ENCODE data around the gene HTR5A.

Gene HTR5A

DNA sequence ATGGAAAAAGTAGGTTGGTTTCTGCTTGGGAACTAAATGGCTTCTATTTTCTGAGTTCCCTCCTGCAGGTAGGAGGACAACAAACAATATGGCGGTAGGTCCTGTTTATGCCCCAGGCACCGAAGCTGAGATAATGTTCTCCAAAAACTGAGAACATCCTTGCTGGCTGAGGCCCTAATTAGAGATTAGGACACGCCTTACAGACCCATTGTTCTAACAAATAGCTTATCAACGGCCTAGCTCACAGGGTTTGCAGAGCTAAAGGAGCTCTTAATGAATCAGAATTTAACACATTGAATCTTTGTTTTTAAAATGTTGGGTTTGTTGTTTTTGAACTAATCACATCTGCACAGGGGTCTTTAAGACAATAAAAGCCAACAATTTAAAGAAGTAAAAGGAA is 37.0 kb downstream of the HTR5A start:
- H3K27ac Mint-ChIP-seq, result no peak overlapping the region
- no peaks in the 10 kb centered on the region for H3K36me3 Mint-ChIP-seq (ENCODE audit: low read depth)
- H3K4me1 Mint-ChIP-seq (ENCODE audit: low read depth), result no peaks in the 10 kb centered on the region
- no peak overlapping the region for H3K4me3 Mint-ChIP-seq
- no peaks in the 10 kb centered on the region for H3K9me3 Mint-ChIP-seq
- peaks cover 27% of the 10 kb centered on the region for H3K27me3 Mint-ChIP-seq
- DNase-seq, result no peak

DNA sequence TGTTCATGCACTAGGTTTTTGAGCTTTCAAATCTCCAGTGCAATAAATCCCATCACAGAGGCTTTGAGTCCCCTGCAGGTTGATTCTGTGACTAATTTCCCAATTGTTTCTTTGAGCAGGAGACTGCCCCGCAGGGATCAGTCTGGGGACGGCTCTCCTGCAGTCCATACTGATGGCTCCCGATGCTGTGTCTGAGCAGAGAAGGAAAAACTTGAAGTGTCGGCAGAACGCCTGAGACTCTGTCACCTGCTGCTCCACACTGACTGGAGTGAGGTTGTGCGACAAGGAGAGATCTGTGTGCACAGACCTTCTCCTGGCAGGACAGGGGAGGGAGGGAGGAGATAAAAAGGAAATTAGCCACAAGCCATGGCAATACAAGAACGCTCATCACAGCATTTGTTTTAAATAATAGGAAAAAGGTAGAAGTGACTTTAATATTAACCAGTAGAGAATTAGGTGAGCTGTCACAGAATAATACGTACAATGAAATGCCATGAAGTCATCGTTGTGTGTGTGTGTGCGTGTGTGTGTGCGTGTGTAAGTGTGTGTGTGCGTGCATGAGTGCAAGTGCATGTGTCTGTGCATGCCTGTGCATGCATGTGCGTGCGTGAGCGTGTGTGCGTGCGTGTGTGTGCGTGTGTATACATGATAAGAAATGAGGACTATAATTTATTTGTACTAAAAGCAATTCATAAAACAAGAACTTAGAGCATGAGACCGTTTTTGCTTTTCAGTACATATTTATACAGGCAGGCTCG is 38.2 kb downstream of the HTR5A start:
- Mint-ChIP-seq H3K4me1 (ENCODE audit: low read depth) (no peaks in the 10 kb centered on the region), H3K27ac (no peak overlapping the region), H3K9me3 (no peaks in the 10 kb centered on the region), H3K27me3 (peaks cover 27% of the 10 kb centered on the region), H3K36me3 (ENCODE audit: low read depth) (no peaks in the 10 kb centered on the region), H3K4me3 (no peak overlapping the region)
- no peak for DNase-seq

DNA sequence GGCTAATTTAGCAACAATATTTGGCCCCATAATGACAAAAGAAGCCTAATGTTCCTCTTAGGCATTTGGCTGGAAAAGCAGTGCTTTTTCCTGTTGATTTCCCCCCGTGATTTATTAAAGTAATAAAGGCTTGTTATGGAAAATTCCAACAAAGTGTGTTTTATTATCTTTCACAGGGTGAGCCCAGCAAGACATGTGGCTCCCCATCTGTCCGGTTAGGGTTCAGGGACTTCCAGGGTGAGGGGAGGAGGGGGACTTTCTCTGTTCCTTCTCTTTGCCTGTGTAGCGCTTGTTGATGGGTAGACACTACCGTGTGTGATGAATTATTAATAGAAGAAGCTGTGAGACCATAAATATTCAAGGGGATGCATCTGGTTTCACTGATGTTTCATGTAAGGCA is 39.0 kb downstream of the HTR5A start:
- H3K4me3 Mint-ChIP-seq, result no peak overlapping the region
- H3K36me3 Mint-ChIP-seq (ENCODE audit: low read depth), result no peaks in the 10 kb centered on the region
- H3K4me1 Mint-ChIP-seq (ENCODE audit: low read depth), result no peaks in the 10 kb centered on the region
- no peaks in the 10 kb centered on the region for H3K9me3 Mint-ChIP-seq
- peaks cover 27% of the 10 kb centered on the region for H3K27me3 Mint-ChIP-seq
- DNase-seq, result no peak
- no peak overlapping the region for H3K27ac Mint-ChIP-seq

DNA sequence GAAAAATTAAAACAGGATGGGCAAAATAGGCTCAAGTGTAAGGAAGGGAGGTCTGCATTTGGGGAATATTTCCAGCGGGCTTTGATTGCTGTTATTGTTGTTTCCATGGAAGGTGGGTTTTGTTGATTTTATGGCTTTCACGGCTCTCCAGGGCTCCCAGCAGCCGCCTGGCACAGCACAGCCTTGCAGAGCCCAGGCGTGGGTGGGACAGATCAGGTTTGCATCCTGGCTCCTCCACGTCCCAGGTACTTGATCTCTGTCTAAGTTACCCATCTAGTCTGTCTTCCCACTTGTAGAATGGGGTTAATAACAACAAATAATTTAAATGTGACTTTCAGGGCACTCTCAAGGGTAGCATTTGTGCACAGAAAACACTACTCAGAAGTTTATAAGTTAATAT is 45.2 kb downstream of the HTR5A start:
- Mint-ChIP-seq H3K9me3 (peaks cover 7% of the 10 kb centered on the region), H3K4me3 (no peak overlapping the region), H3K4me1 (ENCODE audit: low read depth) (no peaks in the 10 kb centered on the region), H3K27ac (no peak overlapping the region), H3K36me3 (ENCODE audit: low read depth) (no peaks in the 10 kb centered on the region), H3K27me3 (peaks cover 23% of the 10 kb centered on the region)
- no peak for DNase-seq

DNA sequence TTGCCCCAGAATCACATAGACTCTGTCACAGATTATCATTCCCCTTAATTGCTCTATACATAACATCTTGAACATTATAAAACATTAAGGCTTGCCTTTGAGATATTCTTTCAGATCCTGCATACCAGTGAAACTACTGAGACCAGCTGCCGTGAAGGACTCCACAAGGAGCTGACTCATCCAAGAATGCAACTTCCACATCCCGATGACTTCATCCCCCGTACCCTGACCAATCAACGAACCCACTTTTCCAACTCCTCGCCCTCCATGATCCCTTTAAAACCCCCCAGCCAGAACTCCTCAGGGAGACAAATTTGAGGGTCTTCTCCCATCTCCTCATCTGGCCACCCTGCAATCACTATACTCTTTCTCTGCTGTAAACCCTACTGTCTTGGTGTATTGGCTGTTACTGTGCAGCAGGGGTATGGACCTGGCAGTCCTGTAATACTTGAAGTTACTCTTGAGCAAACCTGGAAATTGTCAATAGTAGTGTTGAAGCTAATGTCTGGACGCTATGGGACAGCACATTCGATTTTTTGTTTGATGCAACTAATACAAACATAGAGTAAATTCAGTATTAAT is 49.8 kb downstream of the HTR5A start:
- Mint-ChIP-seq H3K9me3 (peaks cover 7% of the 10 kb centered on the region), H3K4me3 (no peak overlapping the region), H3K36me3 (ENCODE audit: low read depth) (no peaks in the 10 kb centered on the region), H3K27ac (no peak overlapping the region), H3K27me3 (peaks cover 18% of the 10 kb centered on the region), H3K4me1 (ENCODE audit: low read depth) (no peaks in the 10 kb centered on the region)
- no peak for DNase-seq

DNA sequence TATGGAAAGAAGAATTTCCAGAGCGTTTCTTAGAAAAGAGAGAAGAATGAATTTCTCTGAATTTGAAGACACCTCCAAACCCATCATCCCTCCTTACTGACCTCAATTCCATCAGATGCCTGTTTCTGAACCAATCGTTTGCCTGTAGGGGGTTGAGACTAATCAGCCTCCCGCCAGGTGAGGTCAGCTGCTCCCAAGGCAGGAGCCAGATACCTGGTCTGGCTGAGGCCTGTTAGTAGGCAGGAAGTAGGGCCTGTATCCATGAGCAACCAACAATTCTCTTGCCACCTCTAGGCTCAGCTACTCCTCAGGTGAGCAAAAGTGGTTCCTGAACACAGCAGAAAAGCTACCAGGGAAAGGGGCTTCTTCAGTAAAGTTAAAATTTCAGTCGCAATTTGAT is 50.3 kb downstream of the HTR5A start:
- Mint-ChIP-seq H3K4me1 (ENCODE audit: low read depth) (no peaks in the 10 kb centered on the region), H3K27me3 (peaks cover 14% of the 10 kb centered on the region), H3K27ac (no peak overlapping the region), H3K36me3 (ENCODE audit: low read depth) (no peaks in the 10 kb centered on the region), H3K4me3 (no peak overlapping the region), H3K9me3 (peaks cover 7% of the 10 kb centered on the region)
- DNase-seq, result no peak

DNA sequence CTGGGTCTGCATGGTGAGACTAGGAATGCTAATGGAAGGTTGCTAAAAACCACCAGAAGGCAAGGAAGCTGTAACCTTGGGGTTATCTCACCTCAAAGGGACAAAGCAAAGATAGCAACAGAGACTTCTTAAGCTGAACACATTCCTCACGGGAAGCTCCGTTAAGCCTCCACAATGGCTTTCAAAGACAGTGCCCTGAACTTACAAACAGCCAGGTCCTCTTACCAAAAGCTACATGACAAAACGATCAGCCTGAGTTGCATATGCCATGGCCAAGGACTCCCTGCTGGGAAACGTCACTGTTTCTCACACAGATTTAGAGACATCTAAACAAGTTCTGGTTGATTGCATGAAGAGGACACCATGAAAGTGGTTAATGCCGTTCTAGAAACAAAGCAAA is 52.7 kb downstream of the HTR5A start:
- H3K9me3 Mint-ChIP-seq, result peaks cover 7% of the 10 kb centered on the region
- H3K4me3 Mint-ChIP-seq, result no peak overlapping the region
- H3K27me3 Mint-ChIP-seq, result peaks cover 10% of the 10 kb centered on the region
- H3K27ac Mint-ChIP-seq, result no peak overlapping the region
- H3K36me3 Mint-ChIP-seq (ENCODE audit: low read depth), result no peaks in the 10 kb centered on the region
- no peaks in the 10 kb centered on the region for H3K4me1 Mint-ChIP-seq (ENCODE audit: low read depth)
- DNase-seq, result no peak

DNA sequence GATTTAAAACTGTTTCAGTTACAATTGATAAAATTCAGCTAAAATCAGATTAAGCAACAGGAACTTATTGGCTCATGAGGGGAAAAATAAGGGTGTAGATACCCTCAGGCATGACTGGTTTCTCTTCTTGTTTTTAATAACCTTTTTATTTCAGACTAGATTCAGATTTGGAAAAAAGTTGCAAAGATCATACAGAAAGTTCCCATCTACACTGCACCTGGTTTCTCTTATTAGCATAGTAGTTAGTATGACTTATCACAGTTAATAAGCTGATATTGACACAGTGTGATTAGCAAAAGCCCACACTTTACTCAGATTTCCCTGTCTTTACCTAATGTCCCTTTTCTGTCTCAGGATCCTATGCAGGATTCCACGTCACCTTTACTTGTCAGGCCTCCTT is 53.3 kb downstream of the HTR5A start:
- H3K9me3 Mint-ChIP-seq, result peaks cover 7% of the 10 kb centered on the region
- peaks cover 10% of the 10 kb centered on the region for H3K27me3 Mint-ChIP-seq
- H3K27ac Mint-ChIP-seq, result no peak overlapping the region
- no peak overlapping the region for H3K4me3 Mint-ChIP-seq
- DNase-seq, result no peak
- H3K4me1 Mint-ChIP-seq (ENCODE audit: low read depth), result no peaks in the 10 kb centered on the region
- H3K36me3 Mint-ChIP-seq (ENCODE audit: low read depth), result no peaks in the 10 kb centered on the region

DNA sequence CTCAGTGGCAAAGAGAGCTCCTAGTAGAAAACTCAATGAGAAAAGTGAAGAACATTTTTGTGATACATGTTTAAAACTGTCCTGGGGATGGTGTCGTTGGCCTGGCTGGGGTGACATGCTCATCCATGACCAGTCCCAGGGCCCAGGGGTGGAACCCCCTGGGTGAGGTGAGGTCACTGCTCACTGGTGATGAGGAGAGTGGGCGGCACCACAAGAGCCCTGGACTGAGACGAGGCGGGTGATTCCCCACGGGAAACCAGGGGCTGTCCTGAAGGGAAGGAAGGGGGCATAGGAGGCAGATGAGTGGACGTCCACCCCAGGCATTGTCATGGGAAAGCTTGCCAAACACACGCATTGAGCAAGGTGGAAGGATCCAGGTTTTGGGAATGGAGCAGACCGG is 54.6 kb downstream of the HTR5A start:
- Mint-ChIP-seq H3K27me3 (peaks cover 9% of the 10 kb centered on the region), H3K27ac (no peak overlapping the region), H3K4me3 (no peak overlapping the region), H3K9me3 (peaks cover 5% of the 10 kb centered on the region), H3K4me1 (ENCODE audit: low read depth) (no peaks in the 10 kb centered on the region), H3K36me3 (ENCODE audit: low read depth) (no peaks in the 10 kb centered on the region)
- DNase-seq, result no peak

DNA sequence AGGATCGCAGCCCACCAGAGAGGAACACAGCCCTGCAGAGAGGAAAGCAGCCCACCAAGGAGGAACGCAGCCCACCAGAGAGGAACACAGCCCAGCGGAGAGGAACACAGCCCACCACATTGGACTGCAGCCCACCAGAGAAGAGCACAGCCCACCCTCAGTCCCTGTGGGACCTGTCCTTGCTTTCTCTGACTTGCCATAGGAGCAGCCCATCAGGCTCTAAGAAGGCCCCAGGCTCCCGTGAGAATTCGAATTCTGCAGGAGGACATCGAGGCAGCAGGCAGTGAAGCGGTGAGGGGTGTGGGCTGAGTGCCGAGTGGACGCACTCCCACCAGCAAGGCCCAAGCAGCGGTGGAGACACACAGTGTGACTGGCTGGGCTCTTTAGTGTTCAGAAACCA is 59.1 kb downstream of the HTR5A start:
- H3K27me3 Mint-ChIP-seq, result peaks cover 2% of the 10 kb centered on the region
- no peaks in the 10 kb centered on the region for H3K4me1 Mint-ChIP-seq (ENCODE audit: low read depth)
- H3K4me3 Mint-ChIP-seq, result no peak overlapping the region

DNA sequence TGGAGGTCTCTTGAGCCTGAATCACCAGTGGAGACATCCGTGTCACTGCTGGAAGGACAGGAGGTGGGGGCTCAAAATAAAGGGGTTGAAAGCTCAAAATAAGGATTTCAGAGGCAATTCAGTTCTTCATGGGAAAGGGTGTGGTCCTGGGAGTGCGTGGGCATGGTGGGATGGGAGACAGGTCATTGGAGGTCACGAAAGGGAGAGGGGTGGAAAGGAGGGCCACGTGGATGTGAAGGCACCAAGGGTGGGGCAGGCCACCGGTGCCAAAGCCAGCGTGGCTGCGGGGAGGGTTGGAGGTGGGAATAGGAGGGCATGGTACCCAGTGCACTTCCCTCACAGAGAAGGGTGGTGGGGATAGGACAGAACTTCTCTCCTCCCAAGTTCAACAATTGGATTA is 59.7 kb downstream of the HTR5A start:
- DNase-seq, result no peak
- Mint-ChIP-seq H3K27ac (no peak overlapping the region), H3K4me1 (ENCODE audit: low read depth) (no peaks in the 10 kb centered on the region), H3K9me3 (no peaks in the 10 kb centered on the region), H3K4me3 (no peak overlapping the region), H3K27me3 (peaks cover 2% of the 10 kb centered on the region), H3K36me3 (ENCODE audit: low read depth) (no peaks in the 10 kb centered on the region)

More for the DNA sequence above, 59.1 kb downstream of the HTR5A start:
- H3K27ac Mint-ChIP-seq, result no peak overlapping the region
- H3K9me3 Mint-ChIP-seq, result no peaks in the 10 kb centered on the region
- no peak for DNase-seq
- H3K36me3 Mint-ChIP-seq (ENCODE audit: low read depth), result no peaks in the 10 kb centered on the region

DNA sequence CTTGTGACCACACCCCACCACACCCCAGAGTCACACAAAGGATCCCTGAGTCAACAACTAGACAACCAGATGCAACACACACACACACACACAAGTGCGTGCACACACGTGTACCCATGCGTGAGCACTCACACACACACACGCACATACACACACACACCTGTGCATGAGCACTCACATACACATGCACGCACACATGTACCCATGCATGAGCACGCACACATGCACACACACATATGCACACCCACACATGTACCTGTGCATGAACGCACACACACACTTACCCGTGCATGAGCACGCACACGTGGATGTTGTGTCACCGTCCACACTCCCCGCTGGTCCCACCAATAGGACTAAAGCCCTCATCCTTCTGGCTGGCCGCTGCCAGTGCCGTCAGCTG is 60.4 kb downstream of the HTR5A start:
- H3K4me3 Mint-ChIP-seq, result no peak overlapping the region
- no peaks in the 10 kb centered on the region for H3K9me3 Mint-ChIP-seq
- peaks cover 2% of the 10 kb centered on the region for H3K27me3 Mint-ChIP-seq
- no peaks in the 10 kb centered on the region for H3K4me1 Mint-ChIP-seq (ENCODE audit: low read depth)
- DNase-seq, result no peak
- H3K36me3 Mint-ChIP-seq (ENCODE audit: low read depth), result no peaks in the 10 kb centered on the region
- H3K27ac Mint-ChIP-seq, result no peak overlapping the region

DNA sequence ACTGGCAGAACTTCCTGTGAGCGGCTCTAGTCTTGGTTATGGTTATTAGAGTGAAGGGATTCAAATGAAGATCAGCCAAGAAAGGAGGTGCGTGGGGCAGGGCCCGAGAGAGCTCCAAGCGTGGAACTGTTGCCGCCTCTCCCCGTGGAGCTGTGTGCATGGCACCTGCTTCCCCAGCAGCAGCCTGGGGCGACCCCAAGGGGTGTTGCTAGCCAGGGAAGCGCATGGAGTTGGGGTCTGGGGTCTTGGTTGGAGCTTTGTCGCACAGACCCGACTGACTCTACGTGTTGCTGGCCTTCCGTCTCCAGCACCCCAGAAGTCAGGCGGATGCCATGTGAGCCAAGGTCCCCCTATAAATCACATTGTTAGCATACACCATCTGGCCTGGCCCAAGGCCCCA is 61.0 kb downstream of the HTR5A start:
- H3K9me3 Mint-ChIP-seq, result no peaks in the 10 kb centered on the region
- no peaks in the 10 kb centered on the region for H3K4me1 Mint-ChIP-seq (ENCODE audit: low read depth)
- H3K27me3 Mint-ChIP-seq, result peaks cover 2% of the 10 kb centered on the region
- H3K27ac Mint-ChIP-seq, result no peak overlapping the region
- no peak for DNase-seq
- H3K36me3 Mint-ChIP-seq (ENCODE audit: low read depth), result no peaks in the 10 kb centered on the region
- no peak overlapping the region for H3K4me3 Mint-ChIP-seq

DNA sequence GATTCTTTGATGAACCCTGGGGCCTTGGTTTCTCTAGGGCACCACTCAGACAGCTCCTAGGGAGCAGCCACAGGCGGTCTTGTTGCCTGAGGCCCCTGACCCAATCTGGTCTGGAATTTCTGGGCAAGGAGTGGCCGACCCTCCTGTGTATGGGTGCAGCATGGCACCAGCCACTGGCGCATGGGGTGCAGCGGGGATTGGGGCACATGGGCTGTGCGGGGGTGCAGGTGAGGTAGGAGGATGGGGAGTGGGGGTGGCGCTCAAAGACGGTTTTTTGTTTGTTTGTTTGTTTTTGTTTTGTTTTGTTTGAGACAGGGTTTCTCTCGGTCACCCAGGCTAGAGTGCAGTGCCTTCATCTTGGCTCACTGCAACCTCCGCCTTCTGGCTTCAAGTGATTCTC is 62.3 kb downstream of the HTR5A start:
- Mint-ChIP-seq H3K4me3 (no peak overlapping the region), H3K9me3 (no peaks in the 10 kb centered on the region)

DNA sequence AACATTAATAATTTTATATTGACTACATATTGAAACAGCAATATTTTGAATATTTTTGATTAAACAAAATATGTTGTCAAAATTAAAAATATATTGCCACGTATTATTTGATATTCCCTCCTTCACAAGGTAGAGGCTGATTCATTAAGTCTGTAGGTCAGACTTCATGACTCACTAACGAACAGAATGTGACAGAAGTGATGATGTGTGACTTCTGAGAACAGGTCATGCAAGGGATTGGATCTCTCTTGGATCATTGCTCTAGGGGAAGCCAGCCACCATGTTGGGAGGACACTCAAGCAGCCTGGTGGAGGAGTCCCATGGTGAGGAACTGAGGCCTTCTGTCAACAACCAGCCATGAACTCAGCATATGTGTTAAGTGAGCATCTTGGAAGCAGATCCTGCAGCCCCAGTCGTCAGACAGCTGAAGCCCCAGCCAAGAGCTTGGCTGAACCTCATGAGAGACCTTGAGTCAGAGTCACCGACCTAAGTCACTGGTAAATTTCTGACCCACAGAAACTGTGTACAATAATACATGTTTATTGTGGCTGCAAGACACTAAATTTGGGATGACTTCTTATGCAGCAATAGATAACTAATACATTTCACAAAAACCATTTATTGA is 66.6 kb downstream of the HTR5A start:
- DNase-seq, result no peak
- H3K9me3 Mint-ChIP-seq, result no peaks in the 10 kb centered on the region
- H3K27me3 Mint-ChIP-seq, result peaks cover 25% of the 10 kb centered on the region
- no peaks in the 10 kb centered on the region for H3K4me1 Mint-ChIP-seq (ENCODE audit: low read depth)
- H3K4me3 Mint-ChIP-seq, result no peak overlapping the region
- H3K36me3 Mint-ChIP-seq (ENCODE audit: low read depth), result no peaks in the 10 kb centered on the region
- no peak overlapping the region for H3K27ac Mint-ChIP-seq

More for the DNA sequence above, 62.3 kb downstream of the HTR5A start:
- Mint-ChIP-seq H3K4me1 (ENCODE audit: low read depth) (no peaks in the 10 kb centered on the region), H3K27ac (no peak overlapping the region), H3K36me3 (ENCODE audit: low read depth) (no peaks in the 10 kb centered on the region), H3K27me3 (peaks cover 2% of the 10 kb centered on the region)
- no peak for DNase-seq
